ENCODE data around the gene RCC1. TPM values are rescaled to one million over a fixed set of nuclear protein-coding genes. Genes with fewer than 3 reads are reported as not detected.

The RCC1 gene
- polyA plus RNA-seq, 1 experiment = 41.5 TPM

DNA sequence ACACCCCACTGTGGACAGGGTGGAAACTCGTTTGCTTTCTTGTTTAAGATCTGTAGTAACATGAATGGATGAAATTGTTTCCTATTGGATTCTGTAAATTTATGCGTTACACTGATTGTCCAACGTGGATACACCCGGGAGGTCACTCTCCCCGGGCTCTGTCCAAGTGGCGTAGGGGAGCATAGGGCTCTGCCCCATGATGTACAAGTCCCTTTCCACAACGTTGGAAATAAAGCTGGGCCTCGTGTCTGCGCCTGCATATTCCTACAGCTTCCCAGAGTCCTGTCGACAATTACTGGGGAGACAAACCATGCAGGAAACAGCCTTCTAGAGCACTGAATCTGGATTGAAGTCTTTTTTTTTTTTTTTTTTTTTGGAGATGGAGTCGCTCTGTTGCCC, 1.4 kb downstream of the RCC1 start:
- TF ChIP-seq, protein P1, sequence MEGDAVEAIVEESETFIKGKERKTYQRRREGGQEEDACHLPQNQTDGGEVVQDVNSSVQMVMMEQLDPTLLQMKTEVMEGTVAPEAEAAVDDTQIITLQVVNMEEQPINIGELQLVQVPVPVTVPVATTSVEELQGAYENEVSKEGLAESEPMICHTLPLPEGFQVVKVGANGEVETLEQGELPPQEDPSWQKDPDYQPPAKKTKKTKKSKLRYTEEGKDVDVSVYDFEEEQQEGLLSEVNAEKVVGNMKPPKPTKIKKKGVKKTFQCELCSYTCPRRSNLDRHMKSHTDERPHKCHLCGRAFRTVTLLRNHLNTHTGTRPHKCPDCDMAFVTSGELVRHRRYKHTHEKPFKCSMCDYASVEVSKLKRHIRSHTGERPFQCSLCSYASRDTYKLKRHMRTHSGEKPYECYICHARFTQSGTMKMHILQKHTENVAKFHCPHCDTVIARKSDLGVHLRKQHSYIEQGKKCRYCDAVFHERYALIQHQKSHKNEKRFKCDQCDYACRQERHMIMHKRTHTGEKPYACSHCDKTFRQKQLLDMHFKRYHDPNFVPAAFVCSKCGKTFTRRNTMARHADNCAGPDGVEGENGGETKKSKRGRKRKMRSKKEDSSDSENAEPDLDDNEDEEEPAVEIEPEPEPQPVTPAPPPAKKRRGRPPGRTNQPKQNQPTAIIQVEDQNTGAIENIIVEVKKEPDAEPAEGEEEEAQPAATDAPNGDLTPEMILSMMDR (IDR thresholded peaks at IDR 0.05; ENCODE audit: insufficient read depth, low read depth, low read length) = no peak
- Histone ChIP-seq H3K36me3 (ENCODE audit: control insufficient read depth, insufficient read depth, low read length) (peaks cover 20% of the 10 kb centered on the region), H3K27me3 (ENCODE audit: control insufficient read depth, insufficient read depth, low read length) (no peaks in the 10 kb centered on the region), H3K4me3 (ENCODE audit: low read depth, low read length) (peak overlapping the region; percentile 71)
- ChIA-PET CTCF (interaction anchor here (0.7 to 2.7 kb wide), 2 partner anchors 18 to 258 kb away, joined by 3 to 6 read pairs; no protein-coding TSS in a partner anchor), POLR2A (no interaction called here)
- DNase-seq (ENCODE audit: low read depth) = no peak

DNA sequence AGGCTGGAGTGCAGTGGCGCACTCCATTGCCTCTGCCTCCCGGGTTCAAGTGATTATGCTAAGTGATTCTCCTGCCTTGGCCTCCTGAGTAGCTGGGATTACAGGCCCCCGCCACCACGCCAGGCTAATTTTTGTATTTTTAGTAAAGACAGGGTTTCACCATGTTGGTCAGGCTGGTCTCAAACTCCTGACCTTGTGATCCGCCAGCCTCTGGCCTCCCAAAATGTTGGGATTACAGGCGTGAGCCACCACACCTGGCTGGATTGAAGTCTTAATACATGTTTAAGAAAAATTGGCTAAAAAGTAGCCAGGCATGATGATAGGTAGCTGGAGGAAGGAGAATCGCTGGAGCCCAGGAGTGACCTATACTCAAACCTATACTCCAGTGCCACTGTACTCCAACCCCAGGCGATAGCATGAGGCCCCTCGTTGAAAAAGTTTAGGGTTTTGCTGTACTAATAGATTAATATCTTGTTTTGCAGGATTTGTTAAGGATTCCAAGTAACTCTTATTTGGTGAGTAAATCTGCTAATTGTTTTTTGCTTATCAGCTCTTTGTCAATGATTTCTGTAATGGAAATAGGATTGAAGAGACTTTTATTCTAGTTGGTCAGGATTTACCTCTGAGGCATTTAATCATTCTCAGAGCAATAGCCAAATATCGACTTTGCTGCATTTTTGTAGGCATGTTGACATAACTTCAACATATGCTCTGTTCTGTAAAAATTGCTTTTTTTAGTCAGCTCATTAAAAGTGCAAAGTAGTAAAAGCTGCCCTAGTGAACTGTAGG, 2.0 kb downstream of the RCC1 start:
- ChIA-PET POLR2A (interaction anchor here (0.7 to 1.3 kb wide), 3 partner anchors 13 to 258 kb away, joined by 3 to 12 read pairs (median 4); partner anchors contain the start of gene MED18), CTCF (interaction anchor here (1.5 to 2.7 kb wide), 2 partner anchors 98 to 259 kb away, joined by 5 to 6 read pairs; no protein-coding TSS in a partner anchor)
- Histone ChIP-seq H3K4me3 (ENCODE audit: low read depth, low read length) (peak overlapping the region; percentile 71), H3K36me3 (ENCODE audit: control insufficient read depth, insufficient read depth, low read length) (peaks cover 20% of the 10 kb centered on the region), H3K27me3 (ENCODE audit: control insufficient read depth, insufficient read depth, low read length) (no peaks in the 10 kb centered on the region)
- no peak for DNase-seq (ENCODE audit: low read depth)
- TF ChIP-seq, protein P1 (IDR thresholded peaks at IDR 0.05; ENCODE audit: insufficient read depth, low read depth, low read length) = no peak

DNA sequence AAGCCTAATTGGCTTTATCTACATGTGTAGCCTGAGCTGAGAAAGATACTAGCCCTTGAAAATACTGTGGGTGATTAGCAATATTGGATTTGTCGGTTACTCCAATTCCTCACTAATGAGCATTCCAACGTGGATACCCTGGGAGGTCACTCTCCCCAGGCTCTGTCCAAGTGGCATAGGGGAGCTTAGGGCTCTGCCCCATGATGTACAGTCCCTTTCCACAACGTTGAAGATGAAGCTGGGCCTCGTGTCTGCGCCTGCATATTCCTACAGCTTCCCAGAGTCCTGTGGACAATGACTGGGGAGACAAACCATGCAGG, 2.6 kb downstream of the RCC1 start:
- POLR2A ChIA-PET = interaction anchor here (0.5 to 1.4 kb wide), 6 partner anchors 26 to 259 kb away, joined by 4 to 12 read pairs (median 6); partner anchors contain the start of gene MED18
- DNase-seq (ENCODE audit: low read depth) = no peak

DNA sequence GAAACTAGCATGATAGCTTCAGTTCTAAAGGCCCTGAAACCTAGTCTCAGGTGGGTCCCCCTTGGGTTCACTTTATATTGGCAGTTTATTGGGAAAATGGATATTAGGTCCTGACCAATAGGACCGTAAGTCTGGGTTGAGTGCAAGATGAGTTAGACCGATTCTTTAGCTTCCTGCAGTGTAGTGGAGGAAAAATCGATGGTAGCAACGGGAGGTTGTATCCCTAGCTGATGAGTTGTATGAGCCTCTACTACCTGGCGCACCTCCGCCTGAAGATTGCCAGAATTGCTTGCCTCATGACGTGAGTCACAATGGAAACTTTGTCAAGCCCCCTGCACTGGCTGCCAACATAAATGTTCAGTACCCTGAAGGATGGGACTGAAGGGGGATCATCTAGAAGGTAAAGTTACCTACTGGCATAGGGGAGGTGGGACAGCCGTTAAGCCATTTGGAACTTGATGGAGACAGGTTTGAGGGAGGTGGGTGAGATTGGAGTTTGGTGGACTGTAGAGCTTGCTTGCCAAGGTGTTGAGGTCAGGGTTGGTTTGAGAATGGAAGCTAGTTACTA, 3.9 kb downstream of the RCC1 start:
- Histone ChIP-seq H3K4me3 (ENCODE audit: low read depth, low read length) (peak overlapping the region; percentile 3; the same call in 1 of the 2 replicates), H3K27me3 (ENCODE audit: control insufficient read depth, insufficient read depth, low read length) (no peaks in the 10 kb centered on the region), H3K36me3 (ENCODE audit: control insufficient read depth, insufficient read depth, low read length) (peaks cover 20% of the 10 kb centered on the region)
- TF ChIP-seq, protein P1 (IDR thresholded peaks at IDR 0.05; ENCODE audit: insufficient read depth, low read depth, low read length) = no peak
- no peak for DNase-seq (ENCODE audit: low read depth)
- POLR2A ChIA-PET = interaction anchor here (1.4 kb wide), 1 partner anchor 93 kb away, joined by 5 read pairs; no protein-coding TSS in a partner anchor
- CTCF ChIA-PET = interaction anchor here (0.6 to 1.7 kb wide), 2 partner anchors 9 to 92 kb away, joined by 3 to 9 read pairs; no protein-coding TSS in a partner anchor

More for the DNA sequence above, 2.6 kb downstream of the RCC1 start:
- Histone ChIP-seq H3K4me3 (ENCODE audit: low read depth, low read length) (peak overlapping the region; percentile 71), H3K36me3 (ENCODE audit: control insufficient read depth, insufficient read depth, low read length) (peaks cover 20% of the 10 kb centered on the region), H3K27me3 (ENCODE audit: control insufficient read depth, insufficient read depth, low read length) (no peaks in the 10 kb centered on the region)
- CTCF ChIA-PET = interaction anchor here (1.0 to 2.7 kb wide), 3 partner anchors 9 to 259 kb away, joined by 3 to 6 read pairs (median 5); no protein-coding TSS in a partner anchor
- TF ChIP-seq, protein P1 (IDR thresholded peaks at IDR 0.05; ENCODE audit: insufficient read depth, low read depth, low read length) = no peak

All from BJ (cell line).